ENCODE results near the gene OBP2B.
A peak's percentile ranks its signal among the peaks of the same experiment; 100 is the strongest.
"Not testable (repeated sequence)": the region's sequence is repeated elsewhere in the genome, so short reads cannot be mapped to it uniquely, and the experiment has no call there.

The OBP2B gene

DNA sequence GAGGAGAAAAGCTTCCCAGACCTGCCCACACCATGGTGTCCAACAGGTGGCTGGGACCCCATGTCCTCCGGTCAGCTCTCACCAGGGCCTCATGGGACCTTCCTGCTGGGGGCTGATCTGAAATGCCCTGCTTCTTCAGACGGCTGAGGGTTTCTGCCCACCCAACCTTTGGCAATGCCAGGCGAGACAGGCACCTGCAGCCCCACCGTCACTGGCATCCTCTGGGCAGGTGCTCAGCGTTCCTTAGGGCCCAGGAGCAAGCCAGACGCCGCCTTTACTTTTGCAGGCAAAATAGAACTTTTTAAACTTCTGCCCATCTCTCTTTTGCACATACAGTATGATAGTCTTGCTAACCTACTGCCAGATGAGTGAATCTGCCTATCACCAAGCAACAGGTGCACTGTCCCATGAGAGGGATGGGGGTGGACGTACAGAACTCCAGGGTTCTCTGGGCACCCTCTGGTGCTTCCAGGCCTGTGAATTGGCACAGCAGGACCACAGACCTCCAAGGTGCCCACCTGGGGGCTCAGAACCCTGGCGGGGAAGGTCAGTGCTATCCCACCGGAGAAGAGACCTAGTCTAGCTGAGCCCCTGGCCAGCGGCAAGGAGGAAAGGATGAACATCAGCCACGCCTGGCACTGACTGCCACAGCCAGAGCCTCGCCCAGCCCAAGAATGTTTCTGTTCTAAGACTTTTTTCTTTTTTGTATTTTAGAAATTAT is 7.5 kb downstream of the OBP2B start:
- DNase-seq (ENCODE audit: low spot score) = no peak

DNA sequence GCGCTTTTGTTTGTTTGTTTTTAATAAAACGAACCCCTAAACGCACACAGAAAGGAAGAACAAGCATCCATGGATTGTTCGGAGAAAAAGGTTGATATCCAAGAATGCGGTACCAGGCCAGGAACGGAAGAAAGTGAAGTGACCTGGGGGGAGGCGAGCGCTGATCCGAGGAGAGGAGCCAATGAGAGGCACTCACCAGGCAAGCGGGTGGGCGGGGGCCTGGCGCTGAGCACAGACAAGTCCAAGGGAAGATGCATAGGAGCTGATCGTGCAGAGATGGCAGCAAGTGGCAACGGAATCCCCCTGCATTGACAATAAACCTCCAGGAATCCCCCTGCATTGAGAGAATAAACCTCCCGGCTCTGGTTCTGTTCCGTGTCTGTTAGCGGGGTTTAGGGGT is 8.4 kb downstream of the OBP2B start:
- no peak for DNase-seq (ENCODE audit: low spot score)

DNA sequence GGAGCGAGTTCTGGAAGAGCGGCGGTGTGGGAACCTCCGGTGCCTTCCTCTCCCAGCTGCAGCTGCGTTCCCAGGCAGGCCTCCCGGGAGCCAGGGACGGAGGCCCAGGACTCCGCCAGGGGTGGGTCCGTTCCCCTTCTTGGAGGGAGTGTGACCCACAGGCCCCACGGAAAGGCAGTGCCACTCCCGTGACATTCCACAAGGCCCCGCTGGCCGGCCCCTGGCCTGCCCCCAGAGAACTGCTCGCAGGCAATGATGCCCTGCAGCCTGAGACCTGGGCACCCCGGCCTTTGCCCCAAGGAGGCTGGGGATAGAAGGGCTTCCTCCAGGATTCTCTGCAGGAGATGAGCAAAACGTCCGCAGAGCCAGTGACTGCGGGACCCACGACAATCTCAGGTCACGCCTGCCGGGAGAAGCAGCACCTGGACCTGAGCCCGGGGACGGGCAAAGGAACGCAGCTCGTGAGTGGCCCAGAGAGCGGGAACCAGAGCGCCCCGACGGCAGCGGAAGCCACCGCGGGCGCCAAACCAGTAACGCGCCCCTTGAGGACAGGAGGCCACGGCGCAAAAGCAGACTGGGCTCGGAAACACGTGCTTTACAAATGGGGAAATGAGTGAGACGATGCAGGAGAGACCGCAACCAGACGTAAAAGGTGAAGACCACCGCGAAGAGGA is 9.3 kb downstream of the OBP2B start:
- peak; percentile 45 for DNase-seq (ENCODE audit: low spot score)

DNA sequence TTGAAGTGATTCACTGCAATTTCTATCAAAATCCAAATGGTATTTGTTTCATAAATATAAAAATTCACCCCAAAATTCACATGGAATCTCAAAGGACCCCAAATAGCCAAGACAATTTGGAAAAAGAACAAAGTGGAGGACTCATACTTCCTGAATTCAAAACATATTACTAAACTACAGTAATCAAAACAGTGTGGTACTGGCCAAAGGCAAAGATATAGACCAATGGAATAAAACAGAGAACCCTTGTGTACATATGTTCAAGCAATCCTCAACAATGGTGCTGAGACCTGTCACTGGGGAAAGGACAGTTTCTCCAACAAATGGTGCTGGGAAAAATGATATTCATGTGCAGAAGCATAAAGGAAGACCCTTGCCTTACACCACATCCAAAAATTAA is 14.0 kb downstream of the OBP2B start:
- DNase-seq (ENCODE audit: low spot score) = no peak

- DNase-seq (ENCODE audit: low spot score) = no peak
Observed at GRCh38 chr9:133194597-133194996, 14.5 kb downstream of the OBP2B start.

DNA sequence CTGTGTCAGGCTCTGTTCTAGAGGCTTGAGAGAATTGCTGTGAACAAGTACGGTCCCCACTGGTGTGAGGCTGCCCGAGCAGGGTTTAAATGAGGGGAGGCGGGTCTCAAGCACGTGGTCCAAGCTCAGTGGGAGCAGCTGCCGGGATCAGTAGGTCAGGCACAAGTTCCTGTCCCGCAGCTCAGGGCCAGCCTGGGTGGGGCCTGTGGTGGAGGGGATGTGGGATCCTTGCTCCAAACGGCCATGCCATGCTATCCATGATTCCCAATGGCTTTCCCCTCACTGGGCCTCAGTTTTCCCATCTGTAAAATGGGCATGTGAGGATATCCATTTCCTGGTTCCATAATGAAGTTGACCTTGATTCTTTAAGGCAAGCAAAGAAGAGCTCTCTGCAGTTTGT is 17.1 kb downstream of the OBP2B start:
- no peak for DNase-seq (ENCODE audit: low spot score)

- no peak for DNase-seq (ENCODE audit: low spot score)
Observed at GRCh38 chr9:133189826-133190225, 19.2 kb downstream of the OBP2B start.

GRCh38 chr9:133188843-133189180 is 20.2 kb downstream of the OBP2B start:
- no peak for DNase-seq (ENCODE audit: low spot score)

DNA sequence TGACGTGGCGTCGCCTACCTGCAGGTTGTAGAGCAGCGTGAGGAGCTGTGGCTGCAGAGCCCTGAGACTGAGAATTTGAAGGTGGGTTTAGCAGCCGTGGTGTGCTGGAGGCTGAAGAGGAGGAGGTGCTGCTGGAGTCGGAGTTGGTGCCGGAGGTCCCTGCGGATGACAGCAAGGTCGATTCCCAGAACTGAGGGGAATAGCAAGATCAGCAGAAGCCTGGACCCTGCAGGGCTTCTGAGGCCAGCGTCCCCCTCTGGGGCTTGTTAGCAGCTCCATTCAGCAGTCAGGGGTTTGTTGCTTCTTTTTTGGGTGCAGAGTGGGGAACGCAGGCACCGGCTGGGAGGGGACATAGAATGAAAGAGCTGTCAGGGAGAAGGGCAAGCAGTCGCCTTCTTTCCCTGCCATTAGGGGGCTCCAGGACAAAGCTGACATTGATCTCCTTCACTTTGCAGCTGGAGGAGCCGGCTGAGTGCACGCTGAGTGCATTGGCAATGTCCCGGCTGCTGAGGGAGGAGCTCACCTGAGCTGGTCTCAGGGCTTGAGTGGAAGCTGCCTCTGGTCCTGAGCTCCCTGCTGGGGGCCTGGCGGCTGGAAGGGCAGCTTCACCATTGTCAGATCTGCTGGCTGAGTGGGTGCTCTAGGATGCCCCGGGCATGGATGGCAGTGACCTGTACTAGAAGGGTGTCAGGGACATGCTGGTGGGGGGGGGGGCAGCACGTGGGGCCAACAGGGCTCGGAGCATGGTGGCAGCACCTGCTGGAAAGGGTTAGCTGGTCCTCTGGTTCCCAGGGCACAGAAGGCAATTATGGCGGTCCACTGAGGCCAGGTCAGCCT is 20.8 kb downstream of the OBP2B start:
- peak; percentile 61 for DNase-seq (ENCODE audit: low spot score)

DNA sequence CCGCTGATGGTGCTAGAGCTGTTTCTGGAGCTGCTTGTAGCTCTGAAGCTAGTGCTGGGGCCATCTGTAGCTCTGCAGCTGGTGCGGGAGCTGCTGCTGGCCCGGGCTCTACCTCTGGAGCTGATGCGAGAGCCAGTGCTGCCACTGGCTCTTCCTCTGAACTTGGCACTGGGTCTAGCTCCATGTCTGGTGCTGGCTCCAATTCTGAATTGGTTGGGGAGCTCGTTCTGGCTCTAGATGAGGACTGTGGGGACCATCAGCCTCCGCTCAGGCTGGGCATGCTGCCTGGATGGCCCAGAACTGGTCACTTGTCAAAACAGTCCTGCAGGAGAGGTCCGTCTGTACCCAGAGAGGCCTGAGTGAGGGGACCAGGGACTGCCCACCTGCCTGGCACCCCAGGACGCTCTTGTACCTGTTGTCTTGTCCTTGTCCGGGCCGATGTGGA is 21.5 kb downstream of the OBP2B start:
- no peak for DNase-seq (ENCODE audit: low spot score)

DNA sequence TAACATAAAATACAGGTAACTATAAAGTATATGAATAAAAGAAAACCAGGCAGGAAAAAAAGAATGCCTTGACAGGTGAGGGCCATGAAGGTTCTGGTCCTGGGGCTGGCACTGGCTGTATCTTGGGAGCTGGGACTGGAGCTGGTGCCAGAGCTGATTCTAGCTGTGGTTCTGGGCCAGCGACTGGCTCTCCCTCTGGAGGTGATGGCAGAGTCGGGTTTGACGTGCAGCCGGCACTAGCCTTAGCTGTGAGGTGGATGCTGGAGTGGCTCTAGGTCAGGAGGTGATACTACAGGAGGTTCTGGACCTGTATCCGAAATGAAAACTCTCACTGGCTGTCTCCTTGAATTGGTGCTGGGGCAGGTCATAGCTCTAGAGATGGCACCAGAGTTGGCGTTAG is 22.3 kb downstream of the OBP2B start:
- DNase-seq (ENCODE audit: low spot score) = no peak

GRCh38 chr9:133184971-133185370 is 24.1 kb downstream of the OBP2B start:
- DNase-seq (ENCODE audit: low spot score) = peak; percentile 79

DNA sequence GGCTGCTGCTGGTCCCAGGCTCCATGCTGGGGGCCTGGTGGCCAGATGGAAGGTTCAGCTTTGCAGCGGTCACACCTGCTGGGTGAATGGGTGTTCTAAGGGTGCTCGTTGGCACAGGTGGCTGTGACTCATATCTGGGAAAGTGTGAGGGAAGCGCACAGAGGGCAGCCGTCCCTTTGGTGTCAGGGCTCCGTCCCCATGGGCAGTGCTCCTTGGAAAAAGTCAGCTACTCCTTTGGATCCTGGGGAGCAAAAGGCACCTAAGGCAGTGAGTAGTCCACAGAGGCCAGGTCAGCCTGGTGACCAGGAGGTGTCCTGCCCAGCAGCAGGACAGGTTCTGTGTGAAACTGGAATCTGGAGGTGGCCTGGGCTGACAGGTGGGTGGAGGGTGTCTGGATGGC is 26.9 kb downstream of the OBP2B start:
- no peak for DNase-seq (ENCODE audit: low spot score)

DNA sequence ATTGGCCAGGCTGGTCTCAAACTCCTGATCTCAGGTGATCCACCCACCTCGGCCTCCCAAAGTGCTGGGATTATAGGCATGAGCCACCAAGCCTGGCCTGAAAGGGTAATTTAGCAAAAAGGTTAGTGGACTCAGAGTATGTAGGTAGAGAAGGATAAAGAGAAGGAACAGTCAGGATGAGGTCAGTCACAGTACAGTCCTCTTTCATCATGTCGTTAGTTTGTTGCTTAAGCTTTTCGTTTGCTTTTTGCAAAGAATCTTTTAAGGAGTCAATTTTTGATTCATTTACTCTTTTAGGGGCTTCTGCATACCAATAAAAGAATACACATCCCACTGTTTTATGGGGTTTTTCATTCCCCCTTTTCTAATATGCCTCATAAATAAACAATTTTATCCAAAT is 27.5 kb downstream of the OBP2B start:
- no peak for DNase-seq (ENCODE audit: low spot score)

GRCh38 chr9:133180953-133181352 is 28.1 kb downstream of the OBP2B start:
- no peak for DNase-seq (ENCODE audit: low spot score)

DNA sequence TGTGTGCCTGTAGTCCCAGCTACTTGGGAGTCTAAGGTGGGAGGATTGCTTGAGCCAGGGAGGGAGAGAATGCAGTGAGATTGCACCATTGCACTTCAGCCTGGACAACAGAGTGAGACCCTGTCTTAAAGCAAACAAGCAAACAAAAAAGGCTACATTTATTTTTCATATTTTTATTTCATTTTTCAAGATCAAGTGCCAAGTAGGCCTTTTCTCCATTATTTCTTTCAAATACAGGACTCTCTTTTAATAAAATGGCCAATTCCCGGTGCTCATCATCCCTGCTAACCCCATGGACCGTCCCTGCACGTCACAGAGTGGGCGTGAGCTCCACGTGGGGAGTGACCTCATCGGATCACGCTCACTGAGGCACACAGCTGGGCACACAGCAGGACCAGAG is 36.0 kb downstream of the OBP2B start:
- DNase-seq (ENCODE audit: low spot score) = no peak

DNA sequence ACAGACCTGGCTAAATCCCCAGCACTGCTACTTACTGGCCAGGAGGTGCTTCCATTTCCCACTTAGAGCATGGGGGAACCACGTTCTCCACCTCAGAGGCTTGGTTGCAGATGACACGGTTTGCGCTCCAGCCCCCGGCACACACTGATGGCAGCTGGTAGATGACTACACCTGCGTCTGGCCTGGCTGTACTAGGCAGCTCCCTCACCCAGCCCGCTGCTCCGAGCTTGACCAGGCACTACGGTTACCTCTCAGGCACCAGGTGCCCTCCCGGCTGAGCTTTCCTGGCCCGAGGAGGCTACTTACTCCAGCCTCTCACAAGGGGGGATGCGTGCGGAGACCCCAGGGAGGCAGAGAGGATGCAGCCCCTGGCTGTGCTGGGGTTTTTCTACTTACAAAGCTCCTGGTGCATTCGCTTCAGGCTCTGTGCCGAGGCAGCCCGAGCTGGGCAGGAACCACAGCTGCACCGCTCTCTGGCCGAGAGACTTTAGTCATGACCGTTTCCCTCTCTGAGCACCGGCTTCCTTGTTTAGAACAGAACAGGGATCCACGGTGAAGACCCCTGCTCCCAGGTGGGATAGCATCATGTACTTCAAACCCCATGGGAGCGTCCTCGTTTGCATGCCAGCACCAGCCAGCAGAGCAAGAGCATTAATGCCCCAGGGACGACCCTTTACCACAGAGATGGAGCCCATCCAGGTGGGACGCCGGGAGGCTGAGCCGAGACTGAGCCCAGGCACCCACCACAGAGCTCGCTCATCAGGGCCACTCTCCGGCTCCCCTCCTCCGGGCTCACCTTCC is 37.7 kb downstream of the OBP2B start:
- DNase-seq (ENCODE audit: low spot score) = no peak

- DNase-seq (ENCODE audit: low spot score) = no peak
Observed at GRCh38 chr9:133170716-133171115, 38.3 kb downstream of the OBP2B start.

- not testable (repeated sequence) for DNase-seq (ENCODE audit: low spot score)
Observed at GRCh38 chr9:133169687-133170086, 39.4 kb downstream of the OBP2B start.

DNA sequence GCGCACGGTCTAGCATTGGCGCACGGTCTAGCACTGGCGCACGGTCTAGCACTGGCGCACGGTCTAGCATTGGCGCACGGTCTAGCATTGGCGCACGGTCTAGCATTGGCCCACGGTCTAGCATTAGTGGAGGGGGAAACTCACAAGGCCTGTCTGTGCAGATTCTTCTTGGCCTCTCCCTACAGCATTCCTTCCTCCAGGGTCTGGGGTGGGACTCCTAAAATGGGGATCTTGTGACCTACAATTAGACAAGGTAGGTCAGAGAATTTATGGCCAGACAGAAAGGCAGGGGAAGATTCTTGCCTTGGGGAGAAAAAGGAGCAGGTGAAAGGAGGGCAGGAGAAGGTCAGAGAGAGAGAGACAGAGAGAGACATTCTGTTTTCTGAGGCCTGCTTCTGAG is 39.9 kb downstream of the OBP2B start:
- no peak for DNase-seq (ENCODE audit: low spot score)

DNA sequence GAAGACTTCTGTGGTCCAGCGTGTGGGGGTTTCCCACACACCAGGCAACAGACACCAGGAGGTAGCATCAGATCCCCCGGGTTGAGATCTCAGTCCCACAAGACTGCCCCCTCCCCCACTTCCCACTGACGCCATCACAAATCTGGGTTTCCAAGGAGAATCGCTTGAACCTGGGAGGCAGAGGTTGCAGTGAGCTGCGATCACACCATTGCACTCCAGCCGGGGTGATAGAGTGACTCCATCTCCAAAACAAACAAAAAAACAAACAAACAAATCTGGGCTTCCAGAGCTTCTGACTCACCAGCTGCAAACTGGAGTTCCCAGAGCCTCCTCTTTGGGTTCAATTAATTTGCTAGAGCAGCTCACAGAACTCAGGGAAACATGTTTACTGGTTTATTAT is 40.6 kb downstream of the OBP2B start:
- peak; percentile 3 for DNase-seq (ENCODE audit: low spot score)

- no peak for DNase-seq (ENCODE audit: low spot score)
Observed at GRCh38 chr9:133167769-133168168, 41.3 kb downstream of the OBP2B start.
